Measurements from ENCODE around the gene RHBDD1. TPM values are rescaled to one million over a fixed set of nuclear protein-coding genes. Genes with fewer than 3 reads are reported as not detected.
A peak's percentile ranks its signal among the peaks of the same experiment; 100 is the strongest.

The RHBDD1 gene, protein sequence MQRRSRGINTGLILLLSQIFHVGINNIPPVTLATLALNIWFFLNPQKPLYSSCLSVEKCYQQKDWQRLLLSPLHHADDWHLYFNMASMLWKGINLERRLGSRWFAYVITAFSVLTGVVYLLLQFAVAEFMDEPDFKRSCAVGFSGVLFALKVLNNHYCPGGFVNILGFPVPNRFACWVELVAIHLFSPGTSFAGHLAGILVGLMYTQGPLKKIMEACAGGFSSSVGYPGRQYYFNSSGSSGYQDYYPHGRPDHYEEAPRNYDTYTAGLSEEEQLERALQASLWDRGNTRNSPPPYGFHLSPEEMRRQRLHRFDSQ
- 10 to 100 TPM; 32.8 to 35.7 TPM for total RNA-seq
- polyA plus RNA-seq: 19.2 TPM

DNA sequence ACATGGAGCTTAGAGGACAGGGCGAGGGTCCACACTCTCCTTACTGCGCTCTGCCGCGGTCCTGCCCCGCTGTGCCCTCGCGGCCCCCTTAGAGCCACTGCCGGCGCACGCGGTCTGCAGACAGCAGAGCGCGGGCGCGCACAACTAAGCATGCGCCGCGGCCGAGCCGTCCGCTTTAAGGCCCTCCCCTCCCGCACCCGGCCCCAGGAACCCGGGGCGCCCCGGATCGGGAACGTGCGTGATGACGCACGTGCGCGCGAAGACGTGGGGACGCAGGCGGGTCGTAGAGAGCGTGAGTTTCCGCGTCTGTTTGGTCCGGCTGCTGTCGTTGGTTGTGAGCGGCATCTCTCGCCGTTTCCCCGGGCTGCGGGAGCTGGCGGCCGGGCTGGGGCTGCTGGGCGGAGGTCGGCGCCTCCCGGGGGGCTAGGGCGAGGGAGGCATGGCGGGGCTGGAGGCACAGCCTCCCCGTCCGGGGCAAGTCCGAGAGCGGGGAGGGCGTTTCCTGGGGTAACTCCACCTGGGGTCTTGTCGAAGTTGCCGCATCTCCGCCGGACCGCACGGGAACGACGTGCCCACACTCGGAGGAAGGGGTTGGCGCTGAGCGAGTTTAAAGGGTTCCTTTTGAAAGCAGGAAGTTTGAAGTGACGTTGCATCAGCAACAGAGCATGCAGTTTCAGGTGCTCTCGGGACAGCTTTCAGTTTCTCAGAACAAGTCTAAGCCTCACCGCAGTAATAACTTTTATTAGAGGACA, at the start of gene RHBDD1:
Gene RHBDD1, plus strand, starts transcription at position 259 of the 752 bp plus-strand sequence. CDS start 28,640 bp downstream, outside the sequence.
- H3K27ac Mint-ChIP-seq: peak within 1 kb of the TSS; percentile 96 to 100 (median 99)
- peak; percentile 89 to 97 (median 93) for DNase-seq
- no peaks in the 10 kb centered on the region for H3K9me3 Mint-ChIP-seq
- peaks cover 0 to 13% (median 1%) of the 10 kb centered on the region in 3 donors for H3K36me3 Mint-ChIP-seq
- peak within 1 kb of the TSS; percentile 86 to 98 (median 94) for H3K4me3 Mint-ChIP-seq
- peaks cover 56 to 67% (median 67%) of the 10 kb centered on the region in 3 donors for H3K4me1 Mint-ChIP-seq
- H3K27me3 ChIP-seq (ENCODE audit: insufficient read depth, low read length, poor library complexity, severe bottlenecking): no peaks in the 10 kb centered on the region
- H3K9me3 ChIP-seq (ENCODE audit: low read length): no peaks in the 10 kb centered on the region
- H3K27me3 Mint-ChIP-seq: peaks cover 0 to 2% of the 10 kb centered on the region in 2 donors
- ChIA-PET POLR2A (interaction anchor here (0.7 to 3.0 kb wide), 6 partner anchors 33 to 63 kb away, joined by 3 to 33 read pairs (median 5); partner anchors contain the start of gene IRS1), CTCF (interaction anchor here (1.0 to 1.6 kb wide), 5 partner anchors 15 to 63 kb away, joined by 3 to 5 read pairs (median 4); partner anchors contain the start of gene IRS1)
- no peaks in the 10 kb centered on the region for H3K36me3 ChIP-seq (ENCODE audit: insufficient read depth, low read length)
- H3K27ac ChIP-seq (ENCODE audit: low read depth, low read length): peak within 1 kb of the TSS; percentile 99
- H3K4me3 ChIP-seq (ENCODE audit: low read length): peak within 1 kb of the TSS; percentile 85
- H3K4me1 ChIP-seq (ENCODE audit: insufficient read depth, low read length): peaks cover 52% of the 10 kb centered on the region

GRCh38 chr2:226788064-226788463, 47.8 kb upstream of the RHBDD1 start:
- ChIA-PET CTCF (interaction anchor here (1.1 to 3.5 kb wide), 2 partner anchors 12 to 27 kb away, joined by 3 to 26 read pairs; partner anchors contain the start of gene IRS1), POLR2A (no interaction called here)
- no peak overlapping the region for H3K27ac ChIP-seq (ENCODE audit: low read depth, low read length)
- H3K27ac Mint-ChIP-seq: no peak overlapping the region
- H3K4me1 ChIP-seq (ENCODE audit: insufficient read depth, low read length): peaks cover 16% of the 10 kb centered on the region
- H3K9me3 ChIP-seq (ENCODE audit: low read length): no peaks in the 10 kb centered on the region
- H3K27me3 Mint-ChIP-seq: peaks cover 0 to 2% of the 10 kb centered on the region in 2 donors
- DNase-seq: no peak
- no peaks in the 10 kb centered on the region for H3K36me3 ChIP-seq (ENCODE audit: insufficient read depth, low read length)
- peaks cover 7 to 23% (median 21%) of the 10 kb centered on the region in 3 donors for H3K4me1 Mint-ChIP-seq
- no peaks in the 10 kb centered on the region for H3K27me3 ChIP-seq (ENCODE audit: insufficient read depth, low read length, poor library complexity, severe bottlenecking)
- H3K36me3 Mint-ChIP-seq: peaks cover 0 to 5% (median 0%) of the 10 kb centered on the region in 3 donors
- H3K4me3 ChIP-seq (ENCODE audit: low read length): no peak overlapping the region
- H3K4me3 Mint-ChIP-seq: no peak overlapping the region
- peaks cover 0 to 1% (median 0%) of the 10 kb centered on the region in 5 donors for H3K9me3 Mint-ChIP-seq

GRCh38 chr2:226788881-226789490, 46.9 kb upstream of the RHBDD1 start:
- Mint-ChIP-seq H3K27ac (peak overlapping the region in 2 of 8 donors; percentile 54 to 61), H3K36me3 (peaks cover 0 to 5% (median 0%) of the 10 kb centered on the region in 3 donors)

GRCh38 chr2:226790011-226790410, 45.8 kb upstream of the RHBDD1 start:
- H3K36me3 Mint-ChIP-seq: peaks cover 0 to 5% (median 0%) of the 10 kb centered on the region in 3 donors
- peaks cover 0 to 2% of the 10 kb centered on the region in 2 donors for H3K27me3 Mint-ChIP-seq
- ChIA-PET CTCF (interaction anchor here (3.0 to 3.5 kb wide), 2 partner anchors 10 to 13 kb away, joined by 11 to 26 read pairs; partner anchors contain the start of gene IRS1), POLR2A (interaction anchor here (0.5 to 1.1 kb wide), 3 partner anchors 8 to 45 kb away, joined by 3 to 7 read pairs (median 3); partner anchors contain the start of gene RHBDD1)
- DNase-seq: no peak
- no peaks in the 10 kb centered on the region for H3K9me3 Mint-ChIP-seq
- peak overlapping the region in 4 of 8 donors; percentile 21 to 68 (median 54) for H3K27ac Mint-ChIP-seq
- Histone ChIP-seq H3K4me3 (ENCODE audit: low read length) (no peak overlapping the region), H3K27ac (ENCODE audit: low read depth, low read length) (no peak overlapping the region), H3K27me3 (ENCODE audit: insufficient read depth, low read length, poor library complexity, severe bottlenecking) (no peaks in the 10 kb centered on the region), H3K36me3 (ENCODE audit: insufficient read depth, low read length) (no peaks in the 10 kb centered on the region), H3K4me1 (ENCODE audit: insufficient read depth, low read length) (peaks cover 16% of the 10 kb centered on the region), H3K9me3 (ENCODE audit: low read length) (no peaks in the 10 kb centered on the region)
- H3K4me3 Mint-ChIP-seq: peak overlapping the region in 6 of 7 donors; percentile 44 to 98 (median 90)
- H3K4me1 Mint-ChIP-seq: peaks cover 9 to 37% (median 26%) of the 10 kb centered on the region in 3 donors

More at GRCh38 chr2:226788881-226789490, 46.9 kb upstream of the RHBDD1 start:
- peaks cover 7 to 30% (median 26%) of the 10 kb centered on the region in 3 donors for H3K4me1 Mint-ChIP-seq
- no peak for DNase-seq
- H3K9me3 Mint-ChIP-seq: no peaks in the 10 kb centered on the region
- Histone ChIP-seq H3K4me1 (ENCODE audit: insufficient read depth, low read length) (peaks cover 16% of the 10 kb centered on the region), H3K27me3 (ENCODE audit: insufficient read depth, low read length, poor library complexity, severe bottlenecking) (no peaks in the 10 kb centered on the region), H3K4me3 (ENCODE audit: low read length) (no peak overlapping the region), H3K36me3 (ENCODE audit: insufficient read depth, low read length) (no peaks in the 10 kb centered on the region), H3K9me3 (ENCODE audit: low read length) (no peaks in the 10 kb centered on the region), H3K27ac (ENCODE audit: low read depth, low read length) (no peak overlapping the region)
- CTCF ChIA-PET: interaction anchor here (1.1 to 3.5 kb wide), 3 partner anchors 11 to 28 kb away, joined by 3 to 26 read pairs (median 11); partner anchors contain the start of gene IRS1
- POLR2A ChIA-PET: no interaction called here
- H3K27me3 Mint-ChIP-seq: peaks cover 0 to 2% of the 10 kb centered on the region in 2 donors
- H3K4me3 Mint-ChIP-seq: peak overlapping the region in 1 of 7 donors; percentile 84

GRCh38 chr2:226790431-226790830, 45.4 kb upstream of the RHBDD1 start:
- Histone ChIP-seq H3K4me3 (ENCODE audit: low read length) (peak overlapping the region; percentile 62), H3K36me3 (ENCODE audit: insufficient read depth, low read length) (no peaks in the 10 kb centered on the region), H3K27me3 (ENCODE audit: insufficient read depth, low read length, poor library complexity, severe bottlenecking) (no peaks in the 10 kb centered on the region), H3K27ac (ENCODE audit: low read depth, low read length) (no peak overlapping the region), H3K4me1 (ENCODE audit: insufficient read depth, low read length) (peaks cover 16% of the 10 kb centered on the region), H3K9me3 (ENCODE audit: low read length) (no peaks in the 10 kb centered on the region)
- no peaks in the 10 kb centered on the region for H3K9me3 Mint-ChIP-seq
- H3K27ac Mint-ChIP-seq: peak overlapping the region in 7 of 8 donors; percentile 21 to 100 (median 96)
- H3K4me3 Mint-ChIP-seq: peak overlapping the region; percentile 94 to 99 (median 95)
- CTCF ChIA-PET: interaction anchor here (3.0 to 3.5 kb wide), 2 partner anchors 9 to 12 kb away, joined by 11 to 26 read pairs; partner anchors contain the start of gene IRS1
- H3K36me3 Mint-ChIP-seq: peaks cover 0 to 5% (median 0%) of the 10 kb centered on the region in 3 donors
- DNase-seq: no peak
- H3K4me1 Mint-ChIP-seq: peaks cover 9 to 37% (median 26%) of the 10 kb centered on the region in 3 donors
- H3K27me3 Mint-ChIP-seq: peaks cover 0 to 2% of the 10 kb centered on the region in 2 donors
- POLR2A ChIA-PET: interaction anchor here (0.8 to 1.4 kb wide), 3 partner anchors 10 to 46 kb away, joined by 3 to 9 read pairs (median 7); partner anchors contain the start of genes IRS1 and RHBDD1

- DNase-seq: peak in 1 of 5 donors; percentile 83
- POLR2A ChIA-PET: interaction anchor here (0.8 to 1.4 kb wide), 3 partner anchors 9 to 45 kb away, joined by 3 to 9 read pairs (median 7); partner anchors contain the start of genes IRS1 and RHBDD1
- no peaks in the 10 kb centered on the region for H3K36me3 ChIP-seq (ENCODE audit: insufficient read depth, low read length)
- H3K4me3 ChIP-seq (ENCODE audit: low read length): peak overlapping the region; percentile 62
- CTCF ChIA-PET: interaction anchor here (3.0 to 3.5 kb wide), 2 partner anchors 9 to 11 kb away, joined by 11 to 26 read pairs; partner anchors contain the start of gene IRS1
- peak overlapping the region; percentile 70 for H3K27ac ChIP-seq (ENCODE audit: low read depth, low read length)
- Mint-ChIP-seq H3K27ac (peak overlapping the region; percentile 90 to 100 (median 98)), H3K4me3 (peak overlapping the region; percentile 94 to 99 (median 95)), H3K27me3 (peaks cover 0 to 2% of the 10 kb centered on the region in 2 donors), H3K36me3 (peaks cover 0 to 5% (median 0%) of the 10 kb centered on the region in 3 donors), H3K4me1 (peaks cover 9 to 37% (median 26%) of the 10 kb centered on the region in 3 donors), H3K9me3 (no peaks in the 10 kb centered on the region)
- peaks cover 16% of the 10 kb centered on the region for H3K4me1 ChIP-seq (ENCODE audit: insufficient read depth, low read length)
- H3K9me3 ChIP-seq (ENCODE audit: low read length): no peaks in the 10 kb centered on the region
- H3K27me3 ChIP-seq (ENCODE audit: insufficient read depth, low read length, poor library complexity, severe bottlenecking): no peaks in the 10 kb centered on the region
These were observed 44.8 kb upstream of the RHBDD1 start for GRCh38 chr2:226791056-226791486.

All from CD8-positive, alpha-beta memory T cell (primary cell).